GM12872 (cell line): ENCODE results near the gene GLIS1.

Experiments used
- TF ChIP-seq, protein P1 (sequence below): IDR thresholded peaks from 3 replicates; pipeline ENCODE4 v1.5.1; 2011; ENCODE audit warnings: low read depth, mild to moderate bottlenecking, low read length, moderate library complexity; ENCODE audit not compliant: insufficient read depth

GLIS1 gene

GRCh38 chr1:53731779-53732305 lies 7.1 kb downstream of the GLIS1 start:
- TF ChIP-seq, protein P1, sequence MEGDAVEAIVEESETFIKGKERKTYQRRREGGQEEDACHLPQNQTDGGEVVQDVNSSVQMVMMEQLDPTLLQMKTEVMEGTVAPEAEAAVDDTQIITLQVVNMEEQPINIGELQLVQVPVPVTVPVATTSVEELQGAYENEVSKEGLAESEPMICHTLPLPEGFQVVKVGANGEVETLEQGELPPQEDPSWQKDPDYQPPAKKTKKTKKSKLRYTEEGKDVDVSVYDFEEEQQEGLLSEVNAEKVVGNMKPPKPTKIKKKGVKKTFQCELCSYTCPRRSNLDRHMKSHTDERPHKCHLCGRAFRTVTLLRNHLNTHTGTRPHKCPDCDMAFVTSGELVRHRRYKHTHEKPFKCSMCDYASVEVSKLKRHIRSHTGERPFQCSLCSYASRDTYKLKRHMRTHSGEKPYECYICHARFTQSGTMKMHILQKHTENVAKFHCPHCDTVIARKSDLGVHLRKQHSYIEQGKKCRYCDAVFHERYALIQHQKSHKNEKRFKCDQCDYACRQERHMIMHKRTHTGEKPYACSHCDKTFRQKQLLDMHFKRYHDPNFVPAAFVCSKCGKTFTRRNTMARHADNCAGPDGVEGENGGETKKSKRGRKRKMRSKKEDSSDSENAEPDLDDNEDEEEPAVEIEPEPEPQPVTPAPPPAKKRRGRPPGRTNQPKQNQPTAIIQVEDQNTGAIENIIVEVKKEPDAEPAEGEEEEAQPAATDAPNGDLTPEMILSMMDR: no peak

- TF ChIP-seq, protein P1: no peak
These were observed 7.8 kb downstream of the GLIS1 start for GRCh38 chr1:53731043-53731600.

DNA sequence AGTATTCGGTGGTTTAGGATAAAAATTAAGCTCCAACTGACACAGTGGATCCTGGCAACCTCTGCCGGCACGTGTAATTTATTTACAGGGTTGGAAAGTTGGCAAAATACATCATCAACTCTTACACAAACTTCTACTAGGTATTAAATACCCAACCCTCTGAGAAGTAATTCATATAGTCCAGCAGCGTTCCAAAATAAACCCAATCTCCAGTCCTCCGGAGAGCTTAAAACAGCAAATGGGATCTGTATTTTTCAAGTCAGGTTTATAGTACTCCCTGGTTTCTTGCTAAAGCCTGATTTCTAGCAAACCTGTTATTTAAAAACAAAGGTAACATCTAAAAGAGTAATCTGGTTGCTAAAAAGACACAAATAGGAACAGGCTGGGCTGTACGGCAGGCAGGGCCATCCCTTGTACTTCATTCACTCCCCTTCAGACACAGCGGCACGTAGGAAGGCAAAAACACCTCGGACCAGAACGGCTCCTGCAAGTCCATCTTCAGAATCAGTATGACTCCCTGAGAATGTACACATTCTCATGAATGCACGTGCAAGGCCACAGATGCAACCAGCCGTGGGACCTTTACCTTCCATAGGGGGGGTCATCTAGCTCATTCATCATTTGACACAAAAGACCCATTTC lies 8.6 kb downstream of the GLIS1 start:
- TF ChIP-seq, protein P1: no peak

DNA sequence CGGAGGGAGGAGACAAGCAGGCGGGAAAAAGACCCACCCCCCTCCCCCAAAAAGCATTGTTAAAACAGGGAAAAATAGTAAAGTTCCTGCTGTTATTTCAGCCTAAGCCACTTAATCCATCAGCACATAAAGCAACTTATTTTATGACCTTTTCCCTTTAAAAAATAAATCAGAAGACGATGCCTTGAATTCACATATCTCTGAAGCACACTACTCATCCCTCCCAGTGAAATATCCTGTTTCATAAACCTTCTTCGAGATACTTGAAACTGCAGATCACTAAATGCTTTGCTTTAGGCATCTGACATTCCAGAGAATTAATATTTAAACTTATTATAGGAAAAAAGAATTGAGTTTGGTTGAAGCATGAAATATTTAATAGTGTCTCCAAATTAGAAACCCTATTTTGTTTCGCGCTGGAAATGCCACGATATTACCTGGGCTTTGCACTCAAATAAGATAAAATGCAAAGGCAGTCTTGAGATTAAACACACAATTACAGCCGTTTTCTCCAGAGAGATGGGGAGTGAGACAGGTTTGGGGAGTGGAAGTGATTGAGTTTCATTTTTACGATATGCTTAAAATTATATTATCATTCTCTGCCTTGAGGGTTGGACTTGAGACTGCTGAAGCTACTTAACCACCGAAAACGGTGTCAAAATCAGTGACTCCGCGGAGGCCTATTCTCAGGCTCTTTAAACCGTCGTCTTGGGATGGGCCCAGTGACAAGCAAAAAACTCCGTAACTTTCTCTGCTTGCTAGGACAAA lies 9.3 kb downstream of the GLIS1 start:
- TF ChIP-seq, protein P1: no peak

DNA sequence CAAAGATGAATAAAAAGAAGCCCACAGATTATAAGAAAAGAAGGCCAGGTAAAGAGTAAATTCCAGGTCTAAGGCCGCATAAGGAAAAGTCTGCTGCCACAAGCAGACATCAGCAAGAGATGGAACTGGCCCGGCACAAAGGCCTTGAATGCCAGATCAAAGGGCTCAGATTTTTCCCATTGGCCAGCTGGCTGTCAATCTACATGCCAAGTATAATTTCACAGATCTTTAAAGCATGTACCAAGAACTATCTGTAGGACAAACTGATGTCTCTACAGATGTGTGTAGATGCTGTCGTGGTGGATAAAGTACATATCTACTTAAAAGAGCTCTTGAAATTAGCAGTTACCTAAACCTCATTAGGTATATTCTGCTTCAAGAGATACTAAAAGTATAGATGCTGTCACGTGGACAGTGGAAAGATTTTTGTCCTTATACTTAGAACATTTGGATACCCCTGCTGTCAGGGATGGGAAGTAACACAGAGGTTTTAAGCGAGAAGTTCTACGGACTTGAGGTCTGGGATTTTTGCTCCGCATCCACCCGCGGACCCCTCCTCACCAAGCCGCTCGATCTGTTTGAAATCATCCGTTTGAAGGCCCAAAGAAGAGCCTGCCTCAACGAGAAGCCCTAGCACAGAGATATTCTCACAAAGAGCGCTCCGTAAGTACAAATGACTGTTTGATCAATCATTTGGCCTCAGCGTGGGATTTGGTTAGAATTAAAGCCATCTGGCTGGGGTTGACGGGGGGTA lies 10.1 kb downstream of the GLIS1 start:
- TF ChIP-seq, protein P1: no peak

DNA sequence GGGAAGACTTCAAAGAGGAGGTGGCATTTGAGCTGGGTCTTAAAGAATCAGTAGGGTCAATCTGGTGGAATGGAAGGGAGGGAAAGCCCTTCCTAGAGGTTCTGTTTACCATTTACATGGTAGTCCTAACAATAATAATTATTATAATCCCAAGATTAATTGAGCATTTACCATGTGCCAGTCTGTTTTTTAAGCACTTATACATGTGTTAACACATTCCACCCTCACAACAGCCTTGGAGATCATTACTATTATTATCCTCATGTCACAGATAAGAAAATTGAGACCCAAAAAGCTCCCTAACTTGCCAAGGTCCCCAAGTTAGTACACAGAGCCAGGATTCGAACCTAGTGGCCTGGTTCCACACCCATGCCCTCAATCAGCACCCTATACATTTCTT lies 10.8 kb downstream of the GLIS1 start:
- TF ChIP-seq, protein P1: no peak

DNA sequence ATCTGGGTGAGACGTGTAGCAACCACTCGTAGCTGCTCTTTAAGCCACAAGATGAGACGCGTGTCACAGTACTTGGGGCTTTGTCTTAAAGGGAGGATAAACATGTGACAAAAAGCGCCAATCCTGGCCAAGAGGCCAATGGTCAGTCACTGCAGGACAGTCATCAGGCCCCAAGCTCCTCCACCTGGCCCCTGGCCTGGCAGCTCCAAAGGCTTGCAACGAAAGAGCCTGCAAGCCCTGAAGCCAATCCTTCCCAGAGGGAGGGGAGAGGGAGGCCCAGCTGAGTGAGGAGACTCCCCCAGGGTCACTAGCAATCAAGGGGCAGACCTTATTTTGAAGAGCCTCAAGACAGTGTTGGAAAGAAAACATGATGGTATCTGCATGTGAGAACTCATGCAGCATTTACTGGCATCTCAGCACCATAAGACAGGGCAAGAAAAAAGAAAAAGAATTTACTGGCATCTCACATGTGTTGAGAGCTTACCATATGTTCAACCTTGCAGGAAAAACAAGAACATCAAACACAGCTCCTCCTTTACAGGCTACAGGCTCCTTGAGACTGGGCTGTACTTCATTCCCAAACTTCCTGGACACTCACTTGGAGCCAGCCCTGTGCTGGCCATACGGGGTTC lies 11.4 kb downstream of the GLIS1 start:
- TF ChIP-seq, protein P1: no peak
